ENCODE results near the gene MAST4.

Gene MAST4

GRCh38 chr5:66826263-66826662 is 230.1 kb downstream of the MAST4 start:
- DNase-seq (ENCODE audit: low read depth, low spot score): no peak
- Histone ChIP-seq H3K36me3 (ENCODE audit: insufficient read depth, low read length) (no peaks in the 10 kb centered on the region), H3K9ac (ENCODE audit: insufficient read length) (no peak overlapping the region), H3K27ac (no peak overlapping the region), H3K4me3 (no peak overlapping the region), H3K9me3 (ENCODE audit: low read depth, low read length) (no peaks in the 10 kb centered on the region)
- TF ChIP-seq POLR2AphosphoS5 (IDR thresholded peaks at IDR 0.05; ENCODE audit: borderline replicate concordance, low read depth, low read length) (no peak), FOXP2 (optimal IDR thresholded peaks at IDR 0.05; ENCODE audit: control extremely low read depth, extremely low read length, insufficient read depth) (no peak), EZH2 (IDR thresholded peaks at IDR 0.05) (no peak)

DNA sequence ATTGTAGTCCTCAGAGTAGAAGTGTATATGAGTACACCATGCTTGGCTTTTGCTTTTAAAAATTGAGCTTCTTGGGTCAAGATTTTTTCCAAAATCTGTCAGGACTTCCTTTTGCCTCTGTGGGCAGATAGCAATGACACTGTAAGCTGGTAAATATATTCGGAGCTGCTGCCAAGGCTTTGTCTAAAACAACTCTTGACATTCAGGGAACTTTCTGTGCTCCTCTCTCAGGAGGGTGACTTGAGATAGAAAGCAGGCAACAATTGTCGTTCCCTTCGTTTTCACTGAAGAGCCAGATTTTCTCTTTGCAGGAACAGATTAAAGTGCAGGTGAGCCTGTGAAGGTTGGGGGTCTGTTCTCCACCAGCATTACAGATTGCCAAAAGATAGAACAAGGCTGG is 230.5 kb downstream of the MAST4 start:
- no peaks in the 10 kb centered on the region for H3K9me3 ChIP-seq (ENCODE audit: low read depth, low read length)
- no peak overlapping the region for H3K27ac ChIP-seq
- H3K4me3 ChIP-seq: no peak overlapping the region
- H3K9ac ChIP-seq (ENCODE audit: insufficient read length): no peak overlapping the region
- no peak for DNase-seq (ENCODE audit: low read depth, low spot score)
- H3K36me3 ChIP-seq (ENCODE audit: insufficient read depth, low read length): no peaks in the 10 kb centered on the region
- TF ChIP-seq FOXP2 (optimal IDR thresholded peaks at IDR 0.05; ENCODE audit: control extremely low read depth, extremely low read length, insufficient read depth) (no peak), POLR2AphosphoS5 (IDR thresholded peaks at IDR 0.05; ENCODE audit: borderline replicate concordance, low read depth, low read length) (no peak), EZH2 (IDR thresholded peaks at IDR 0.05) (no peak)

DNA sequence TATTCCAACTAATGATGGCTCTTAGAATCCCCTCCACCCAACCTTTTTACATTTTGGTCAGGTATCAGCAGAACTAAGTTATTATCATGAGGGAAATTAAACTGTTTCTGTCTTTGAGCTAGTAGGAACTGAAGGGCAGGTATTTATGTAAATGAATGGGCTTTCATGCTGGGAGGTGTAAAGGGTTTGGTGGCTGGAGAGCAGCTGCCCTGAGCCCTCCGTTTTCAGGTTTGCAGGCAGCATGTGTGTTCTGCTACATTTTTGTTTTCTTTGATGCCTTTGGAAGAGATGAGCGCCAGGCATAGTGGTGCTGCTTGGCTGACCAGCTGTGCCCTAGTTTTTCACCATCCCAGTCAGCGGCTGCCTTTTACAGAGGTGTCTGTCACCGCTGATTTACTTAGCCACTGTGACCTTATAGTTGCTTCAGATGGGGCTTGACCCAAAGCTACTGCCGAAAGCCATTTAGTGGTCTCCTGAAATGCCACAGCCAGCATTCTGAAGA is 231.9 kb downstream of the MAST4 start:
- no peak overlapping the region for H3K4me3 ChIP-seq
- H3K36me3 ChIP-seq (ENCODE audit: insufficient read depth, low read length): no peaks in the 10 kb centered on the region
- no peaks in the 10 kb centered on the region for H3K9me3 ChIP-seq (ENCODE audit: low read depth, low read length)
- no peak for TF ChIP-seq POLR2AphosphoS5 (IDR thresholded peaks at IDR 0.05; ENCODE audit: borderline replicate concordance, low read depth, low read length)
- no peak for TF ChIP-seq FOXP2 (optimal IDR thresholded peaks at IDR 0.05; ENCODE audit: control extremely low read depth, extremely low read length, insufficient read depth)
- TF ChIP-seq EZH2 (IDR thresholded peaks at IDR 0.05): no peak
- no peak overlapping the region for H3K9ac ChIP-seq (ENCODE audit: insufficient read length)
- DNase-seq (ENCODE audit: low read depth, low spot score): no peak
- H3K27ac ChIP-seq: no peak overlapping the region

DNA sequence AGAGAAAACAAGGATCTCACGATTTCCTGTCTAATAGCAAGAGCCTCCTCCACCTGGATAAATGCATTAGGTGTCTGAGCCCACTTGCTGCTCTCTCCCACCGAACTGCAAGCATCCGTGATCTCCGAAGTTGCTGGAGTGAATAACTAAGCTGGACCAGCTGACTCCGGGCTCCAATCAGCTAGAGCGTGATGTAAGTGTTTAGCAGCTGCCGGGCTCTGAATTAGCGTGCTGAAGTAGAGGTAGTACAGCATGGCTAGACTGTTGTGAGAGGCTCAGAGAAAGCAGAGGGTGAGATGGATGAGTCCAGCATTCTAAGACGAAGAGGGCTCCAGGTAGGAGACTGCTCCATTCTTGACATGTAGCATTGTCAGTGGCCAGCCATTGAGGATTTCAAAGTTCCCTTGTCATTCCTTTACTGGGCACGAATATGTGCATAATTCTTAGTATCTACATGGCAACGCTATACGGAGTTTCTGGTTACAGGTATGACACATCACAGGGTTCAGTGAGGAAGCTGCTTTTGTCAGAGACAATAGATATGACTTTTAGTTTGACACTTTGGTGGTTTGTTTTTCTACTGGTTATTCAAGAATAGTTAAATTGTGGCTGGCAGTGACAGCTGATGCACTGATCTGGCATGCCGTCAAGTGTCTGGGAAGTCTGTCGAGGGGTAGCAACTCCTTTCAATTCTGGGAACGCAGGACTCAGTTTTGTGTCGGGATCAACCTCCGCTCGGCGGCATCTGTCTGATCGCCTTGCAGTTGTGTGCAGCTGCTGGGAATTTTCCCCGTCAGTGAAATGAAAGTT is 232.6 kb downstream of the MAST4 start:
- no peaks in the 10 kb centered on the region for H3K9me3 ChIP-seq (ENCODE audit: low read depth, low read length)
- no peak overlapping the region for H3K9ac ChIP-seq (ENCODE audit: insufficient read length)
- TF ChIP-seq EZH2 (IDR thresholded peaks at IDR 0.05) (no peak), FOXP2 (optimal IDR thresholded peaks at IDR 0.05; ENCODE audit: control extremely low read depth, extremely low read length, insufficient read depth) (no peak), POLR2AphosphoS5 (IDR thresholded peaks at IDR 0.05; ENCODE audit: borderline replicate concordance, low read depth, low read length) (no peak)
- H3K4me3 ChIP-seq: no peak overlapping the region
- DNase-seq (ENCODE audit: low read depth, low spot score): no peak
- H3K27ac ChIP-seq: no peak overlapping the region
- no peaks in the 10 kb centered on the region for H3K36me3 ChIP-seq (ENCODE audit: insufficient read depth, low read length)

DNA sequence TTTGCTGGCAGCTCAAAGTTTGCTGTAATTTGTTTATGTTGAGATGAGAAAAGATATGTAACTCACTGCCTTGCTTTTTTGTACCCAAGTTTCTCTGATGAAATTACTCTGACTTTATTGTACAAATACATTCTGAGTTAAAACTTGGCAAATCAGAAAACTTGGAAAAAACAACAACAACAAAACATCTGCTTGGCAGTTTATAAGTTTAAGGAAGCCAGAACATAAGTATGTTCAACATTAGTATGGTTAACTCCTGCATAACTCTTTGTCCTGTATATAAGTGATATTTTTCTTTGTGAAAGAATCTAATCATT is 233.1 kb downstream of the MAST4 start:
- TF ChIP-seq POLR2AphosphoS5 (IDR thresholded peaks at IDR 0.05; ENCODE audit: borderline replicate concordance, low read depth, low read length): no peak
- no peak for TF ChIP-seq FOXP2 (optimal IDR thresholded peaks at IDR 0.05; ENCODE audit: control extremely low read depth, extremely low read length, insufficient read depth)
- TF ChIP-seq EZH2 (IDR thresholded peaks at IDR 0.05): no peak
- Histone ChIP-seq H3K9me3 (ENCODE audit: low read depth, low read length) (no peaks in the 10 kb centered on the region), H3K4me3 (no peak overlapping the region), H3K9ac (ENCODE audit: insufficient read length) (no peak overlapping the region), H3K27ac (no peak overlapping the region), H3K36me3 (ENCODE audit: insufficient read depth, low read length) (no peaks in the 10 kb centered on the region)
- no peak for DNase-seq (ENCODE audit: low read depth, low spot score)

DNA sequence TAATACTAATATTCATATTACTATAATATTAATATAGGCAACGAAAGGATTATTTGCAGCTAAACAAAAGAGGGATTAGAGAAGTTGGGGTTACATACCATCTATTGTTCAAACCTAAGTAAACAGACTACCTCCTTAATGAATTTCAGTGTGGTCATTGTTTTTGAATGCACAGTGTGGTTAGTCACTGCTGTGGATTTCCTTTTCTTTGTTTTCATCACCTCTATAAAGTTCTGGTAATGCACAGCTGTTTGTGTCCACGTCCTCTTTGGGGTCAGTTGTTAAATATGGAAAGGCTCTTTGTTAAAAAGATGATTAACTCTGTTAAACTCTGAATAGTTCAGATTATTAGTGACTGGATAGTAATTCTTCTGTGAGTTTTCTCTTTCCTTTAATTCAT is 233.6 kb downstream of the MAST4 start:
- DNase-seq (ENCODE audit: low read depth, low spot score): no peak
- no peak overlapping the region for H3K27ac ChIP-seq
- TF ChIP-seq FOXP2 (optimal IDR thresholded peaks at IDR 0.05; ENCODE audit: control extremely low read depth, extremely low read length, insufficient read depth): no peak
- TF ChIP-seq EZH2 (IDR thresholded peaks at IDR 0.05): no peak
- no peak for TF ChIP-seq POLR2AphosphoS5 (IDR thresholded peaks at IDR 0.05; ENCODE audit: borderline replicate concordance, low read depth, low read length)
- H3K36me3 ChIP-seq (ENCODE audit: insufficient read depth, low read length): no peaks in the 10 kb centered on the region
- H3K4me3 ChIP-seq: no peak overlapping the region
- no peaks in the 10 kb centered on the region for H3K9me3 ChIP-seq (ENCODE audit: low read depth, low read length)
- no peak overlapping the region for H3K9ac ChIP-seq (ENCODE audit: insufficient read length)

- H3K4me3 ChIP-seq: no peak overlapping the region
- TF ChIP-seq FOXP2 (optimal IDR thresholded peaks at IDR 0.05; ENCODE audit: control extremely low read depth, extremely low read length, insufficient read depth): no peak
- TF ChIP-seq EZH2 (IDR thresholded peaks at IDR 0.05): no peak
- TF ChIP-seq POLR2AphosphoS5 (IDR thresholded peaks at IDR 0.05; ENCODE audit: borderline replicate concordance, low read depth, low read length): no peak
- H3K36me3 ChIP-seq (ENCODE audit: insufficient read depth, low read length): no peaks in the 10 kb centered on the region
- DNase-seq (ENCODE audit: low read depth, low spot score): no peak
- no peak overlapping the region for H3K9ac ChIP-seq (ENCODE audit: insufficient read length)
- H3K27ac ChIP-seq: no peak overlapping the region
- no peaks in the 10 kb centered on the region for H3K9me3 ChIP-seq (ENCODE audit: low read depth, low read length)
Measured at GRCh38 chr5:66830636-66831035, 234.4 kb downstream of the MAST4 start.

- Histone ChIP-seq H3K9ac (ENCODE audit: insufficient read length) (no peak overlapping the region), H3K36me3 (ENCODE audit: insufficient read depth, low read length) (no peaks in the 10 kb centered on the region), H3K4me3 (no peak overlapping the region), H3K9me3 (ENCODE audit: low read depth, low read length) (no peaks in the 10 kb centered on the region), H3K27ac (no peak overlapping the region)
- TF ChIP-seq FOXP2 (optimal IDR thresholded peaks at IDR 0.05; ENCODE audit: control extremely low read depth, extremely low read length, insufficient read depth) (no peak), POLR2AphosphoS5 (IDR thresholded peaks at IDR 0.05; ENCODE audit: borderline replicate concordance, low read depth, low read length) (no peak), EZH2 (IDR thresholded peaks at IDR 0.05) (no peak)
- no peak for DNase-seq (ENCODE audit: low read depth, low spot score)
Measured at GRCh38 chr5:66839636-66840185, 243.5 kb downstream of the MAST4 start.

Data from SK-N-MC (cell line).